HG03571 (cell line): ENCODE results near the gene SWAP70.

Experiments
- ATAC-seq: cut with Tn5 transposase; IDR thresholded peaks from one replicate; pipeline ENCODE4 v1.9.1; 2021; ENCODE audit not compliant: unreplicated experiment

The SWAP70 gene

GRCh38 chr11:9651481-9651880 is 12.4 kb upstream of the SWAP70 start:
- ATAC-seq = no peak

GRCh38 chr11:9651899-9652748 is 11.8 kb upstream of the SWAP70 start:
- ATAC-seq = no peak

- ATAC-seq = no peak
Measured at GRCh38 chr11:9653871-9654270, 10.0 kb upstream of the SWAP70 start.

GRCh38 chr11:9656864-9657263 is 7.0 kb upstream of the SWAP70 start:
- ATAC-seq = no peak

GRCh38 chr11:9657531-9657930 is 6.3 kb upstream of the SWAP70 start:
- no peak for ATAC-seq

DNA sequence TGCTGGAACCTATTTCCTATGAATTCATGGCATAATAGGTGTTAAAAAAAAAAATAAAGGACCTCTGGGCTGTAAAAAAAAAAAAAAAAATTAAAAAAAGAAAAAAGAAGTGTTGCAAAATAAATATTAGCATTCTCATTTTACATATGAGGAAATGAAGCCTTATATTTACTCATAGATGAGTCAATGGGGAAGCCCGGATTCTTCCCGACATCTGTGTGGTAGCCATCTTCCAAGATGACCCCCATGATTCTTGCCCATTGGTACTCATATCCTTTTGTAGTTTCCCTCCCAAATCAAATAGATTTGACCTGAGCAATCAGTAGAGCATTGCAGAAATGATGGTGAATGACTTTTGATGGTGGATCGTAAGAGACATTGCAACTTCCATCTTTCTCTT is 3.0 kb upstream of the SWAP70 start:
- no peak for ATAC-seq

GRCh38 chr11:9662273-9662672 is 1.6 kb upstream of the SWAP70 start:
- ATAC-seq = no peak

DNA sequence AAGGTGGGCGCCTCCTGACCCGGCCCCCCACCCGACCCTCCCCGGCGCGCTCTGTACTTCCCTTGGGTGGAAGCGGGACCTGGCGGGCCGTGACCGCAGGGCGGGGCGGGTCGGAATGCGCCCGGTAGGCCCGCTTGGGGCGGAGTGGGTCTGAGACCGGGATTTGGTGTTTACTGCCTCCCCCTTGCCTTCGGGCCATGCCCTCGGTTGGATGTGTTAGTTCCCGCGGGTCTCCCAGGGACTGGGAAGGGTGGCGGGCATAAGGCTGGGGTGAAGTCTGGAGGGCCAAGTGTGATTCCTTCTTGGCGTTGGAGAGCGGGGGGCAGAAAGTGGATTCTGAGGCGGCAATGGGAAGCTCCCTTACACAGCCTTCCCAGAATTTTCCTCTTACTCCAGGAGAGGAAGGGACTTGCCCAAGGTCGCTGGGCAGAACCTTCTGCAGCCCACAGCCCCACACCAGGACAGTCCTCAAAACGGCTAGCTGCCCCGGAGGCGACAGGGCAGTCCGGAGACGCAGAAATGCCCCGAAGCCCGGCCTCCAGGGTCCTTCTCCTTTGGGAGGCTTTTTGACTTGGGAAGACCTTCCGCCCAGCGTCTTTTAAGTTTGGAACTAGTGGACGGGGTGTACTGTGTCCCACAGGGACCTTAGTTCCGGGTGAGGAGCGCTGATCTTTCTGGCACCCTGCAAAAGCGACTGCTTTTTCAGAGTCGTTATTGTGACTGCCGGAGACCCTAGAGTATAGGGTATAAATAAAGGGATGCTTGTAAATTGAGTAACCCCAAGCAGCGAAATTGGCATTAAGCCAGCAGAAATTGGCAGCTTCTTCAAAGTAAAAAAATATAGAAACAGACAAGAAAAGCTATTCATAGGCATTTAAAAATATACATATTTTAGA is 647 bp downstream of the SWAP70 start:
- peak; percentile 32 for ATAC-seq

- no peak for ATAC-seq
Measured at GRCh38 chr11:9665749-9666148, 1.9 kb downstream of the SWAP70 start.

- no peak for ATAC-seq
Measured at GRCh38 chr11:9669954-9670353, 6.1 kb downstream of the SWAP70 start.

DNA sequence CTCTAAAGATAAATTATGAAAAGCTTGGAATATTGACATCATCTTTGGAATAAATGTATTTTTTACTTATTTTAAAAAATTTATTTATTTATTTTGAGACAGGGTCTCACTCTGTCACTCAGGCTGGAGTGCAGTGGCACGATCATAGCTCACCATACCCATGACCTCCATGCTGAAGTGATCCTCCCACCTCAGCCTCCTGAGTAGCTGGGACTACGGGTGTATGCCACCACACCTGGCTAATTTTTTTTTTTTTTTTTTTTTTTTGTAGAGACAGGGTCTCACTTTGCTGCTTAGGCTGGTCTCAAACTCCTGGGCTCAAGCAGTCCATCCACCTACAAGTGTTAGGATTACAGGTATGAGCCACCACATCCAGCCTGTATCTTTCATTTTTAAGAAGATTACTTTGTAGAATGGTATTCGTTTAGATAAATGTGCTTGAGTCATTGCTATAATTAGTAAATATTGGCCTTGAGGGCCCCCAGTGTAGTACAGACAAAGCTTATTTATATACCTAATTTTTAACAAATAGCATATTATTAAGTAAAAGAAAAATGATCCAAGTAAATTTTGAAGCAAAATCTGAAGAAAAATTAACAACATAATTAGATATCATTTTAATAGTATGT is 8.5 kb downstream of the SWAP70 start:
- ATAC-seq = no peak

GRCh38 chr11:9672918-9673317 is 9.0 kb downstream of the SWAP70 start:
- no peak for ATAC-seq

DNA sequence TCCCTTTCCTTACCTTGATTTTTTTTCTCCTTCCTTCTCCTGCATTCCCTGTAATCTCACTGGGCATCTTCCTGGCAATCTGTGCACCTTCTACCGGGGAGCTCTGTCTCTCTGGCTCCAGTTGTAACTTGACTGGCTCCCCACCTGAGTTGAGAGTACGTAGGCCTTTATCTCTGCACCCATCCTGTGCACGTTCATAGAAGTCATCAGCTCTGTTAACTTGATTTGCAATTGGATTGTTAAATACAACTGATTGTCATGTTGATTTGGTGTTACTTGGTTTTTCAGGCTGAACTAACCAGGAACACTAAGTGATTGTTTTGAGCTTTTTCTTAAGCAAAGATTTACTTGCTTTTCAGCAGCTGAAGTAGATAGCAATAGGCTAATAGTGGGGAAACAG is 11.8 kb downstream of the SWAP70 start:
- ATAC-seq = no peak

GRCh38 chr11:9677951-9678350 is 14.1 kb downstream of the SWAP70 start:
- ATAC-seq = no peak

DNA sequence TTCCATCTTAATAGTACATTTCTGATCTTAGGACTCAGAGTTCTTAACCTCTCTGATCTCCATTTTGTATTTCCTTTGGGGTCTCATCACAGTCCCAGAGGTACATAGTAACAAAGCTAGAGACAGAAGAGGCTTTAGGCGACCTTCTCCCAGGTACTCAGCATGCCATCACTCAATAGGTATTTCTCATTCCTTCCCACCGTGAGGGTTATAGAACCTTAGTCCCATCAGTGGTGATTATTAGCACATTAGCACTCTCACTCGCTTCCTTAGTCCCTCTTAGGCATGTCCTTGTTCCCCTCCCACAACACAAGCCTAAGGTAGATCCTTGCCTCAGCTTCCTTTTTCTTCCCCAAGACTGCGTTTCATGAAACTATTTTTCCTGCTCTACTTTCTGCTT is 14.7 kb downstream of the SWAP70 start:
- ATAC-seq = no peak

- ATAC-seq = no peak
Measured at GRCh38 chr11:9680028-9680427, 16.2 kb downstream of the SWAP70 start.

GRCh38 chr11:9681583-9682372 is 17.9 kb downstream of the SWAP70 start:
- no peak for ATAC-seq

DNA sequence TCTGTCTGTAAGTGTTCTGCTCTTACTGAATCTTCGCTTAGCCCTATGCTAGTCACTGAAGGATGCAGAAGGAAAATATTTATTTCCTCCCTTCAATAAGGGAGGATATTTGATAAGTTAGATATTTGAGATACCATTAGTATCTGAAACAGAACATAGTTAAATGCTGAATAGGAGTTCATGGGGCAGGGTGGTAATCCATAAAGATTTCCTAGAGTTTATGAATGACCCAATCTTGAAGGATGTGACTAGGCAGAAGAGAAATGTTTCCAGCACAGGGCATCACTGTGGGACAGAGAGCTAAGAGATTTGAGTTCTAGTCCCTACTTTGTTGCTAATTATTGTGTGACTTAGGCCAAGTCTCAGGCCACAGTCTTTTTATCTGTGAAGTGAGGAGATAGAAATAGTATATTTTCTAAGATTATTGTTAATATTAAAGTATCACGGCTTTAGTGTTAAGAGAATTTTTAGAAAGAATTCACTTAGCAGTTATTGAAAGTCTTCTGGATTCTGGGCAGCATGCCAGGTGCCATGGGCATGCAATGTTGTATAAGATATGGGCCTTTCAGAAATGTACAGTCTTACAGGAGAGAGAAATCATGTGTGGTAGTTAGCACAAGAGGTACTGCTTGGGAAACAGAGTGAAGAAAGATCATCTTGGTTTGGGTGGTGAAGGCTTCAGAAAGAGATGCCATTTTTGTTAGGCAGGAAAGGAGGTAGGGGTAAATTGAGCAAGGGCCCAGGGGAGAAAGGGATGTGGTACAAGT is 24.0 kb downstream of the SWAP70 start:
- no peak for ATAC-seq

- ATAC-seq = peak; percentile 82
Measured at GRCh38 chr11:9688716-9689511, 25.0 kb downstream of the SWAP70 start.
